A673 (cell line): ENCODE data around the gene COX6B1. TPM values are rescaled to one million over a fixed set of nuclear protein-coding genes. Genes with fewer than 3 reads are reported as not detected.

Experiments
- BruUV-seq: library from RNA; stranded (reverse); fragments of 400-500 nt; replicated peaks from 2 replicates; lab custom pipeline; 2021; lab: Mats Ljungman, UMichigan
- CTCF ChIA-PET: fragments of 300-600 bp; sonication (Branson Sonifier 250); formaldehyde crosslinking; loops from one replicate; lab custom pipeline; 2022; ENCODE audit warnings: antibody characterized with exemption; lab: Charles Lee
- POLR2A ChIA-PET: fragments of 300-600 bp; sonication (Branson Sonifier 250); formaldehyde crosslinking; loops from one replicate; lab custom pipeline; 2022; ENCODE audit warnings: antibody characterized with exemption; ENCODE audit not compliant: low non-redundant PET; lab: Charles Lee
- DNase-seq: peaks from one replicate; pipeline ENCODE4 v3.0.0-alpha.2; 2015; ENCODE audit warnings: low spot score
- H3K27ac ChIP-seq: fragments of 200-600 bp; sonication (generic); 2 replicates; pipeline ENCODE4 v1.5.1; 2016; ENCODE audit warnings: mixed run types, low read depth, mild to moderate bottlenecking, mixed read lengths, antibody characterized with exemption, low read length; ENCODE audit not compliant: poor library complexity, severe bottlenecking
- H3K27me3 ChIP-seq: fragments of 200-600 bp; sonication (generic); replicated peaks from 2 replicates; pipeline ENCODE4 v1.6.1; 2017; ENCODE audit warnings: mixed run types, low read depth, mild to moderate bottlenecking, mixed read lengths, antibody characterized with exemption, low read length; ENCODE audit not compliant: insufficient read depth, poor library complexity
- H3K36me3 ChIP-seq: fragments of 200-600 bp; sonication (generic); 2 replicates; pipeline ENCODE4 v1.6.1; 2016; ENCODE audit warnings: mixed run types, mild to moderate bottlenecking, mixed read lengths, antibody characterized with exemption, low read length; ENCODE audit not compliant: insufficient read depth, poor library complexity, severe bottlenecking
- H3K4me1 ChIP-seq: fragments of 200-600 bp; sonication (generic); 2 replicates; pipeline ENCODE4 v1.6.1; 2017; ENCODE audit warnings: mixed run types, mild to moderate bottlenecking, mixed read lengths, antibody characterized with exemption, low read length; ENCODE audit not compliant: insufficient read depth, poor library complexity, severe bottlenecking
- H3K4me3 ChIP-seq: fragments of 200-600 bp; sonication (generic); 2 replicates; pipeline ENCODE4 v1.5.1; 2016; ENCODE audit warnings: low read depth, mixed run types, mild to moderate bottlenecking, mixed read lengths, low read length; ENCODE audit not compliant: poor library complexity, severe bottlenecking
- H3K9me3 ChIP-seq: fragments of 200-600 bp; sonication (generic); 2 replicates; pipeline ENCODE4 v1.6.1; 2016; ENCODE audit warnings: mixed run types, low read depth, mild to moderate bottlenecking, mixed read lengths, antibody characterized with exemption, low read length; ENCODE audit not compliant: poor library complexity, severe bottlenecking
- CTCF ChIP-seq: fragments of 300-800, 200-600 bp; sonication (generic); conservative IDR thresholded peaks from 2 replicates; pipeline ENCODE4 v1.5.1; 2017; ENCODE audit warnings: low read depth, mild to moderate bottlenecking, antibody characterized with exemption, low read length, moderate library complexity, mixed read lengths
- EZH2 ChIP-seq: fragments of 200-600 bp; sonication (generic); IDR thresholded peaks from 2 replicates; pipeline ENCODE4 v1.6.1; 2017; ENCODE audit warnings: borderline replicate concordance, low read depth, mild to moderate bottlenecking, mixed read lengths, antibody characterized with exemption, low read length; ENCODE audit not compliant: poor library complexity, severe bottlenecking
- intact Hi-C: fragments of 100-400 bp; cut with micrococcal nuclease; formaldehyde crosslinking; loops from one replicate; pipeline ENCODE4 v1.10.0; 2022; ENCODE audit not compliant: unreplicated experiment
- total RNA-seq: library from RNA; stranded (reverse); gene quantifications from 2 replicates; pipeline ENCODE4 v1.2.3, GENCODE V29; 2021

The COX6B1 gene
- total RNA-seq, 1 experiment from 2014 or later, result 467 TPM

- Histone ChIP-seq H3K4me1 (no peaks in the 10 kb centered on the region), H3K4me3 (no peak overlapping the region), H3K27ac (no peak overlapping the region), H3K9me3 (no peaks in the 10 kb centered on the region), H3K36me3 (no peaks in the 10 kb centered on the region), H3K27me3 (no peaks in the 10 kb centered on the region)
- intact Hi-C loops, result loop anchor here (2.0 to 5.0 kb wide), 2 partner anchors 130 to 241 kb away; no protein-coding TSS in a partner anchor
- no peak for DNase-seq
- BruUV-seq, result no TSS peak
- CTCF ChIA-PET, result interaction anchor here (0.6 kb wide), 1 partner anchor 56 kb away, joined by 4 read pairs; no protein-coding TSS in a partner anchor
- POLR2A ChIA-PET, result no interaction called here
- no peak for TF ChIP-seq CTCF
- TF ChIP-seq EZH2, result no peak
Measured at GRCh38 chr19:35692010-35692409, 43.9 kb downstream of the COX6B1 start.

GRCh38 chr19:35693422-35693821, 45.3 kb downstream of the COX6B1 start:
- Histone ChIP-seq H3K27ac (no peak overlapping the region), H3K4me3 (no peak overlapping the region), H3K4me1 (no peaks in the 10 kb centered on the region), H3K9me3 (no peaks in the 10 kb centered on the region), H3K36me3 (no peaks in the 10 kb centered on the region), H3K27me3 (no peaks in the 10 kb centered on the region)
- intact Hi-C loops, result loop anchor here (2.0 to 5.0 kb wide), 2 partner anchors 129 to 239 kb away; no protein-coding TSS in a partner anchor
- POLR2A ChIA-PET, result no interaction called here
- CTCF ChIA-PET, result interaction anchor here (0.7 kb wide), 1 partner anchor 12 kb away, joined by 4 read pairs; no protein-coding TSS in a partner anchor
- no TSS peak for BruUV-seq
- no peak for DNase-seq
- no peak for TF ChIP-seq CTCF
- TF ChIP-seq EZH2, result no peak

GRCh38 chr19:35693835-35694599, 45.9 kb downstream of the COX6B1 start:
- Histone ChIP-seq H3K36me3 (no peaks in the 10 kb centered on the region), H3K4me1 (no peaks in the 10 kb centered on the region), H3K9me3 (no peaks in the 10 kb centered on the region), H3K27me3 (no peaks in the 10 kb centered on the region), H3K4me3 (no peak overlapping the region), H3K27ac (no peak overlapping the region)
- TF ChIP-seq CTCF, result peak; percentile 98
- TF ChIP-seq EZH2, result no peak
- peak; percentile 92 for DNase-seq
- intact Hi-C loops, result loop anchor here (2.0 to 5.0 kb wide), 3 partner anchors 23 to 239 kb away; no protein-coding TSS in a partner anchor
- BruUV-seq, result no TSS peak
- ChIA-PET CTCF (interaction anchor here (0.5 to 0.8 kb wide), 5 partner anchors 54 to 424 kb away, joined by 3 to 23 read pairs (median 4); partner anchors contain the start of gene LIN37), POLR2A (interaction anchor here (0.7 kb wide), 1 partner anchor 342 kb away, joined by 3 read pairs; no protein-coding TSS in a partner anchor)
